Activated B cell treated with CpG ODN at 0.5 μM for 24 hours (primary cell): ENCODE measurements around the gene NDE1. TPM values are rescaled to one million over a fixed set of nuclear protein-coding genes. Genes with fewer than 3 reads are reported as not detected.
"Not testable (repeated sequence)": the region's sequence is repeated elsewhere in the genome, so short reads cannot be mapped to it uniquely, and the experiment has no call there.

ENCODE experiments used
- ATAC-seq: fragments of 200-7000 bp; cut with Tn5 transposase; one replicate; pipeline ENCODE4 v1.10.0; 2021; ENCODE audit warnings: low read depth, mild to moderate bottlenecking, moderate library complexity
- CTCF ChIA-PET: fragments of 350-600 bp; sonication (Branson Sonifier 250); formaldehyde crosslinking; loops from one replicate; lab custom pipeline; 2021; ENCODE audit warnings: antibody characterized with exemption; lab: Charles Lee
- POLR2A ChIA-PET: fragments of 350-600 bp; sonication (Branson Sonifier 250); formaldehyde crosslinking; loops from one replicate; lab custom pipeline; 2021; ENCODE audit warnings: antibody characterized with exemption; lab: Charles Lee
- DNase-seq: peaks from one replicate; pipeline ENCODE4 v3.0.0; 2022
- H3K27ac Mint-ChIP-seq: one replicate; pipeline ENCODE4 v1.8.0; 2020; ENCODE audit warnings: mixed read lengths
- H3K27me3 Mint-ChIP-seq: one replicate; pipeline ENCODE4 v1.8.0; 2021; ENCODE audit warnings: mixed read lengths
- H3K36me3 Mint-ChIP-seq: one replicate; pipeline ENCODE4 v1.8.0; 2021; ENCODE audit warnings: low read depth, mixed read lengths
- H3K4me1 Mint-ChIP-seq: one replicate; pipeline ENCODE4 v1.8.0; 2021; ENCODE audit warnings: mixed read lengths
- H3K4me3 Mint-ChIP-seq: one replicate; pipeline ENCODE4 v1.8.0; 2020; ENCODE audit warnings: mild to moderate bottlenecking, mixed read lengths
- H3K9me3 Mint-ChIP-seq: one replicate; pipeline ENCODE4 v1.8.0; 2020; ENCODE audit warnings: mixed read lengths
- intact Hi-C: fragments of 100-400 bp; cut with micrococcal nuclease; formaldehyde crosslinking; loops from one replicate; pipeline ENCODE4 v1.15.1; 2024
- total RNA-seq: library from RNA; stranded (reverse); gene quantifications from 2 replicates; pipeline ENCODE4 v1.2.3, GENCODE V29; 2022
- TF ChIP-seq, protein P1 (sequence below): fragments of 200-600 bp; IDR thresholded peaks from one replicate; pipeline ENCODE4 v1.8.0; 2022; ENCODE audit warnings: antibody characterized with exemption, mild to moderate bottlenecking

The NDE1 gene
- total RNA-seq, 1 donor from 2014 or later, result 163 TPM

DNA sequence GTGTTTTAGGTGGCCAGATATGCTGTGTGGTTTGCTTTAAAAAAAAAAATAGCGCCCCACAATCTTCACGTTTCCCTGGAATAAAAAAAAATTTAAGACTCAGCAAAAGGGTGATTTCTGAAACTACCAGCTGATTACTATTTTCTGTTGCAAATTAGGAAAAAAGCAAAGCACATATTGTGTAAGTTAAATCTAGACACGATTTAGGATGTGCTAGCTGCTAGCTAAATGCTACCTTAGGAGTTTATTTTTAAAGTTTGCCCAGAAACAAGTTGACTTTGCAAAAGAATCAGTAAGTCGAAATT lies 6.1 kb upstream of the NDE1 start:
- DNase-seq, result no peak
- ATAC-seq, result no peak
- ChIA-PET CTCF (interaction anchor here (0.7 to 4.0 kb wide), 4 partner anchors 9 to 216 kb away, joined by 3 to 20 read pairs (median 14); no protein-coding TSS in a partner anchor), POLR2A (interaction anchor here (0.6 to 7.3 kb wide), 9 partner anchors 8 to 1645 kb away, joined by 3 to 142 read pairs (median 16); partner anchors contain the start of genes CEP20 and NDE1)
- H3K4me3 Mint-ChIP-seq, result peak overlapping the region; percentile 84
- TF ChIP-seq, protein P1, sequence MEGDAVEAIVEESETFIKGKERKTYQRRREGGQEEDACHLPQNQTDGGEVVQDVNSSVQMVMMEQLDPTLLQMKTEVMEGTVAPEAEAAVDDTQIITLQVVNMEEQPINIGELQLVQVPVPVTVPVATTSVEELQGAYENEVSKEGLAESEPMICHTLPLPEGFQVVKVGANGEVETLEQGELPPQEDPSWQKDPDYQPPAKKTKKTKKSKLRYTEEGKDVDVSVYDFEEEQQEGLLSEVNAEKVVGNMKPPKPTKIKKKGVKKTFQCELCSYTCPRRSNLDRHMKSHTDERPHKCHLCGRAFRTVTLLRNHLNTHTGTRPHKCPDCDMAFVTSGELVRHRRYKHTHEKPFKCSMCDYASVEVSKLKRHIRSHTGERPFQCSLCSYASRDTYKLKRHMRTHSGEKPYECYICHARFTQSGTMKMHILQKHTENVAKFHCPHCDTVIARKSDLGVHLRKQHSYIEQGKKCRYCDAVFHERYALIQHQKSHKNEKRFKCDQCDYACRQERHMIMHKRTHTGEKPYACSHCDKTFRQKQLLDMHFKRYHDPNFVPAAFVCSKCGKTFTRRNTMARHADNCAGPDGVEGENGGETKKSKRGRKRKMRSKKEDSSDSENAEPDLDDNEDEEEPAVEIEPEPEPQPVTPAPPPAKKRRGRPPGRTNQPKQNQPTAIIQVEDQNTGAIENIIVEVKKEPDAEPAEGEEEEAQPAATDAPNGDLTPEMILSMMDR, result no peak
- intact Hi-C loops, result loop anchor here (1.0 to 10.0 kb wide), 6 partner anchors 7 to 1012 kb away; partner anchors contain the start of genes BFAR, CEP20 and PARN
- H3K4me1 Mint-ChIP-seq, result peaks cover 69% of the 10 kb centered on the region
- no peaks in the 10 kb centered on the region for H3K27me3 Mint-ChIP-seq
- no peaks in the 10 kb centered on the region for H3K9me3 Mint-ChIP-seq
- H3K36me3 Mint-ChIP-seq, result peaks cover 26% of the 10 kb centered on the region
- H3K27ac Mint-ChIP-seq, result peak overlapping the region; percentile 98

DNA sequence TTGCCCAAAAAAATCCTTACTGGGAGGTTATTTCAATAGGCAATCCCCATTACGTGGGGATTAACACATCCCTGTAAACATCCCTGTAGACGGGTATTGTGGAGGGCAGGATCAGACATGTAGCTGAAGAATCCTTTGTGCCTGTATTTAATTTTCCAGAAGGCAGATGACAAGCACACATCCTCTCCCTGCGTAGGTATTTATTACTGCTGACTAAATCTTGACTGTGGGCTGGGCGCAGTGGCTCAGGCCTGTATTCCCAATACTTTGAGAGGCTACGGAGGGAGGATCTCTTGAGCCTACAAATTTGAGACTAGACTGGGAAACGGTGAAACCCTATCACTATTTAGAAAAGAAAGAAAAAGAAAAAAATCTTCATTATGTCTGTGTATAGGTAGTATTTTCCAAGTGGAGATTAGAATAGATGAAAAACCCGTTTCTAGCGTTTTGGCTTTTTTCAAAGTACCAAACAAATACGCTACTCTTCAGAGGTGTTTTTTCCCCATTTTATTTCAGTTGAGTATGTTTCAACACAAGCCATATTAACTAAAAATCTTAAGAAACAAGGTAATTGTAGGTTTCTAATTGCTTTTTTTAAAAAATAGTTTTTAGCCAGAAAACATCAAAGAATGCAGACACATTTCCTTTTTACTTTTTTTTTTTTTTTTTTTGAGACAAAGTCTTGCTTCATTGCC lies 5.6 kb upstream of the NDE1 start:
- no peaks in the 10 kb centered on the region for H3K27me3 Mint-ChIP-seq
- H3K4me1 Mint-ChIP-seq, result peaks cover 66% of the 10 kb centered on the region
- POLR2A ChIA-PET, result interaction anchor here (0.5 to 7.3 kb wide), 5 partner anchors 7 to 496 kb away, joined by 3 to 142 read pairs (median 52); partner anchors contain the start of gene NDE1
- DNase-seq (no peak), ATAC-seq (no peak)
- intact Hi-C loops, result loop anchor here (5.0 to 10.0 kb wide), 2 partner anchors 240 to 1012 kb away; partner anchors contain the start of genes BFAR, CEP20 and PARN
- peaks cover 23% of the 10 kb centered on the region for H3K36me3 Mint-ChIP-seq
- peak overlapping the region; percentile 98 for H3K27ac Mint-ChIP-seq
- TF ChIP-seq, protein P1, result no peak
- CTCF ChIA-PET, result interaction anchor here (0.7 to 4.0 kb wide), 5 partner anchors 10 to 217 kb away, joined by 3 to 20 read pairs (median 11); no protein-coding TSS in a partner anchor
- H3K9me3 Mint-ChIP-seq, result no peaks in the 10 kb centered on the region
- peak overlapping the region; percentile 84 for H3K4me3 Mint-ChIP-seq

DNA sequence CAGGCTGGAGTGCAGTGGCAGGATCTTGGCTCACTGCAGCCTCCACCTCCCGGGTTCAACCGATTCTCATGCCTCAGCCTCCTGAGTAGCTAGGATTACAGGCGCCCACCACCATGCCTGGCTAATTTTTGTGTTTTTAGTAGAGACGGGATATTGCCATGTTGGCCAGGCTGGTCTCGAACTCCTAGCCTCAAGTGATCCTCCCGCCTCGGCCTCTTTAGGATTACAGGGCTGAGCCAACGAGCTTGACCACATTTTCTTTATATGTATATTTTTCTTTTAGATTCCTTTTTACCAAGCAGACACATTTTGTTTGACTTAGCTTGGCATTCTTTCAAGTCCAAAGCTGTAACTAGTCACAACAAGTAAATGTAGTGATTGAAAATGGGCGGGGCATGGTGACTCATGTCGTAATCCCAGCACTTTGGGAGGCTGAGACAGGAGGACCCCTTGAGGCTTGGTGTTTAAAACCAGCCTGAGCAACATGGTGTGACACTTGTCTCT lies 5.0 kb upstream of the NDE1 start:
- not testable (repeated sequence) for ATAC-seq
- CTCF ChIA-PET, result interaction anchor here (1.5 to 4.0 kb wide), 2 partner anchors 10 to 13 kb away, joined by 4 to 20 read pairs; no protein-coding TSS in a partner anchor

DNA sequence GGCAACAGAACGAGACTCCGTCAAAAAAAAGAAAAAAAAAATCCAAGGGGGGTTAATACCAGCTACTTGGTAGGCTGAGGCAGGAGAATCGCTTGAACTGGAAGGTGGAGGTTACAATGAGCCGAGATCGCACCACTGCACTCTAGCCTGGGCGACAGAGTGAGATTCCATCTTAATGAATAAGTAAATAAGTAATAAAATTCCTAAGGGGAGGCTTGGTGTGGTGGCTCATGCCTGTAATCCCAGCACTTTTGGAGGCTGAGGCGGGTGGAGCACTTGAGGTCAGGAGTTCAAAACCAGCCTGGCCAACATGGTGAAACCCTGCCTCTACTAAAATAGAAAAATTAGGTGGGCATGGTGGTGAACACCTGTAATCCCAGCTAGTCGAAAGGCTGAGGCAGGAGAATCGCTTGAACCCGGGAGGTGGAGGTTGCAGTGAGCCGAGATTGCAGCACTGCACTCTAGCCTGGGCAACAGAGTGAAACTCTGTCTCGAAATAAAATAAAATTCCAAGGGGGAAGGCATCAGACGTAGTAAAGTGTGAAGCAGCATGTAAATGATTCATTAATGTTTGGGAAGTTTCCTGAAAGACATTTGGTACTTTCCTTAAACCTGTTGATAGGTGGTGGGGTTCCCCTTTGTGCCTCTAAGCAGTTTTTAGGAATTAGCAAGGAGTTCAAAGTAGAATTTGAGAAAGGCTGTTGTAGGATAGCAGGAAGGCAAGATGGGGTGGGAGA lies 3.3 kb upstream of the NDE1 start:
- ATAC-seq, H3K27me3 Mint-ChIP-seq, H3K9me3 Mint-ChIP-seq, DNase-seq, CTCF ChIA-PET: not testable (repeated sequence)
- peak overlapping the region; percentile 15 for H3K4me3 Mint-ChIP-seq
- H3K36me3 Mint-ChIP-seq, result peaks cover 21% of the 10 kb centered on the region
- H3K4me1 Mint-ChIP-seq, result peaks cover 56% of the 10 kb centered on the region
- peak overlapping the region; percentile 73 for H3K27ac Mint-ChIP-seq
- POLR2A ChIA-PET, result interaction anchor here (0.7 to 7.0 kb wide), 2 partner anchors 12 to 15 kb away, joined by 4 to 115 read pairs; no protein-coding TSS in a partner anchor
- intact Hi-C loops, result loop anchor here (10.0 kb wide), 1 partner anchor 238 kb away; the partner anchor contains the start of gene CEP20

More for the DNA sequence above, 5.0 kb upstream of the NDE1 start:
- intact Hi-C loops, result loop anchor here (5.0 to 10.0 kb wide), 2 partner anchors 240 to 1013 kb away; partner anchors contain the start of genes BFAR, CEP20 and PARN
- H3K9me3 Mint-ChIP-seq, DNase-seq, H3K4me3 Mint-ChIP-seq, H3K27me3 Mint-ChIP-seq: not testable (repeated sequence)
- POLR2A ChIA-PET, result interaction anchor here (0.6 to 7.0 kb wide), 3 partner anchors 13 to 107 kb away, joined by 3 to 115 read pairs (median 4); no protein-coding TSS in a partner anchor
- peaks cover 65% of the 10 kb centered on the region for H3K4me1 Mint-ChIP-seq
- H3K36me3 Mint-ChIP-seq, result peaks cover 20% of the 10 kb centered on the region
- peak overlapping the region; percentile 98 for H3K27ac Mint-ChIP-seq

DNA sequence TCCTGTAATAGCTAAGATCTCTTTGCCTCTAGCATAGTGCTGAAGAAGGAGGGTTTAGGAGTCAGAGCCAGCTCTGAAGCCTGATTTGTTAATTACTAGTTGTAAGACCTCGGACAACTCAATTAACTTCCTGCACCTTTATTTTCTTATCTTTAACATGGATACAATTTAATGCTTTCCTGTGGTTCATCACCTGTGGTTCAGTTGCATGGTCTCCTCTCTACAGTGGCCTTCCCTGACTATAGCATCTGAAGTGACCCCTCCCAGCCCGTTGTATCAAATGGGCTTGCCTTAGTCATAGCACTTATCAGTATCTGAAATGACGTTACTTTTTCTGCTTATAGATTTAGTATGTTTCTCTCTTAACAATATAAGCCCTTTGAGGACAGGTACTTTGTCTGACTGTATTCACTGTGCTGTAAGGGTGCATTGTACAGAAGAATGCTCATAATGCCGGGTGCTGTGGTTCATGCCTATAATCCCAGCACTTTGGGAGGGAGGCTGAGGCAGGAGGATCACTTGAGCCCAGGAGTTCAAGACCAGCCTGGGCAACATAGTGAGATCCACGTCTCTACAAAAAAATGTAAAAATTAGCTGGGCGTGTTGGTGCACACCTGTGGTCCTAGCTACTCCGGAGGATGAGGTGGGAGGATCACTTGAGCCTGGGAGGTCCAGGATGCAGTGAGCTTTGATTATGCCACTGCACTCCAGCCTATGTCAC lies 2.6 kb upstream of the NDE1 start:
- peak overlapping the region; percentile 73 for H3K27ac Mint-ChIP-seq
- POLR2A ChIA-PET, result interaction anchor here (0.7 to 7.0 kb wide), 2 partner anchors 11 to 15 kb away, joined by 4 to 115 read pairs; no protein-coding TSS in a partner anchor
- TF ChIP-seq, protein P1, result no peak
- CTCF ChIA-PET, result no interaction called here
- H3K36me3 Mint-ChIP-seq, result peaks cover 21% of the 10 kb centered on the region
- no peaks in the 10 kb centered on the region for H3K27me3 Mint-ChIP-seq
- H3K4me3 Mint-ChIP-seq, result peak overlapping the region; percentile 15
- no peak for ATAC-seq
- H3K4me1 Mint-ChIP-seq, result peaks cover 56% of the 10 kb centered on the region
- H3K9me3 Mint-ChIP-seq, result no peaks in the 10 kb centered on the region
- intact Hi-C loops, result loop anchor here (10.0 kb wide), 1 partner anchor 237 kb away; the partner anchor contains the start of gene CEP20
- no peak for DNase-seq
